NCI-H1436 treated with DMSO at 0.1 percent for 48 hours (cell line): ENCODE data around the gene ASCL4.

Experiments used
- DNase-seq: peaks from one replicate; lab custom pipeline; 2025; lab: John Stamatoyannopoulos, UW

ASCL4 gene

DNA sequence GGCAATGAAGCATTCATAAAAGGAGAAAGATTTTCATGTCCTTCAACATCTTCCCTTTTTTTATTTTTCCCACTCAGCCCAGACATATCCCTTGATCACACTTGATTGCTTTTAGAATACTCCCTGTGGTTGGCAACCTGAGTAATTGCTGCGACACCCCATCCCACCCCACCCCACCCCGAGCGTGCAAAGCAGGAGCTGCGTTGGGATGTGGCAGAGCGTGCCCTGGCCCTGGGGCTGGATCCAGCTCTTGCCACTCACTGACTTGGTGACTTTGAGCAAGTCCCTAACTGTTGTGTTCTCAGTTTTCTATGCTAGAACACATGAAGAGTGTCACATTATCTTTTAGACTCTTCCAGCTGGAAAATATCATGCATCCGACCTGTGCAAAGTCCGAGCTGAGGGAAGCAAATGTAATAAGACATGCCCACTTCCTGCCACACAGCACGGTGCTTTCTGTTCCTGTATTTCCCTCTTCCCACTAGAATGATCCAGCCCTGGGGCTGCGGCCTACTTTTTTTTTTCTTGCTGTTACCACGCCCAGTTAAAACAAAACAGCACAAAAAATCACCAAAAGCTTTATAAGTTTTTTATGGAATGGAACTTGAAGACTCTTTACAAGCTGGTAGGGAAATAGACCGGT, 4.0 kb downstream of the ASCL4 start:
- no peak for DNase-seq

DNA sequence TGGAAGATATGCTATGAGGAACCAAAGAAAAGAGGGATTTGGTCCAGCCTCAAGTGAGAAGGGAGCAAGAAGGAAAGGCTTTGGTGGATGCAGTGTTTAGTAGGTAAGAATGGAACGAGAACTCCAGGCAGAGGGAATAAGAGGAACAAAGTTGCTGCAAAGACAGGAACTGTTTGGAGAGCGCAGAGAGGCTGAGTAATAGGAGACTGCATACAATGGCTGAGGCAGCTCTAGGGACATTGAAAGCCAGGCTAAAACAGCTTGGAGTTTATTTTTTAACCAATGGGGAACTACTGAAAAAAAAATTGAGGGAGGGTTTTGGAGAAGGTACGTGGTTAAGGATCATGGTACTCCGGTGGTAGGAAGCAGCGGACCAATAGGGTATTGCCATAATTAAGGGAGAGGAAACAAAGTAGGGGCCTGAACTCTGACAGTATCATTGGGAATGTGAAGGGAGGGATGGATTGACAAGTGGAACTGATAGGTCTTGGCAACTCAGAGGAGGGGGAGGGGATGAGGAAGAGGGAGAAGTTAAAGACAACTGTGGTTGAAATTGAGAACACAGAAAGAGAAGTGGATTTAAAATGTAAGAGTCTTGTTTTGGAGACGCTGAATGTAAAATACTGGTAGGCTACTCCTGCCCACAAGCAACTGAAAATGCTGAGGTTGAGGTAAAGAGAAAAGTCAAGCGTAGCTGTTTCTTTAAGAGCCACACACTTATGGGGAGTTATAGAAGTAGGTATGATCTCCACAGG, 4.8 kb downstream of the ASCL4 start:
- DNase-seq, result no peak

DNA sequence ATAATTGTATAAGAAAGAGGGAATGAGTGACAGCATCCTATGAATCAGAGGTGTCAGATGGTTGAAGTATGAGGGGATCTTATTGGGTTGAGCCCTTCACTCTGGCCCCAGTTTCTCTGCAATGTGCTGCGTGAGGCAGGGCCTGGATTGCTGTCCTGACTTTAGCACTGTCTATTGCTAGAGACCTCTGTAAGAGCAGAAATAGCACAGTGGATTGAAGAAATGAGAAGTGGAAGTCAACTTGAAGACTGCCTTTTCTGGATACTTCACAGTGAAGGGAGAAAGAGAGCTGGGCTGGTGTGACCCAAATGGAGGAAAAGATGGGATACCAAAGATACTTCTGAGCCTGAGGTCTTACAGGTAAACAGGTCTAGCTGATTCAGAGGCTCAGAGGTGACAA, 5.8 kb downstream of the ASCL4 start:
- no peak for DNase-seq

DNA sequence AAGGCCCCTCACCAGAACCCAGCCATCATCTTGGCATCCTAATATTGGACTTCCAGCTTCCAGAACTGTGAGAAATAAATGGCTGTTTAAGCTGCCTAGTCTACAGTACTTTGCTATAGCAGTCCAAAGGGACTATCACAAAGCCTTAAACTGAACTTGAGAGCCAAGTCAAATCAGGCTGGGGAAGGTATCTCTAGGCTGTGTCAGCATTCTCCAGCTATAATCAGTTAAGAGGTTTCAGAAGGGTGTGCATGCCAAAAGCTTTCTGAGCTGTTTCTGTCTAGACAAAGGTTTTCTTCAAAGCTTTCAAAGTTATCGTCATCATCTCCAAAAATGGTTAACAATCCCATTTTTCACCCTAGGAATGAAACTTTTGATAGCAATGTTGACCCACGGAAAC, 7.6 kb downstream of the ASCL4 start:
- no peak for DNase-seq

DNA sequence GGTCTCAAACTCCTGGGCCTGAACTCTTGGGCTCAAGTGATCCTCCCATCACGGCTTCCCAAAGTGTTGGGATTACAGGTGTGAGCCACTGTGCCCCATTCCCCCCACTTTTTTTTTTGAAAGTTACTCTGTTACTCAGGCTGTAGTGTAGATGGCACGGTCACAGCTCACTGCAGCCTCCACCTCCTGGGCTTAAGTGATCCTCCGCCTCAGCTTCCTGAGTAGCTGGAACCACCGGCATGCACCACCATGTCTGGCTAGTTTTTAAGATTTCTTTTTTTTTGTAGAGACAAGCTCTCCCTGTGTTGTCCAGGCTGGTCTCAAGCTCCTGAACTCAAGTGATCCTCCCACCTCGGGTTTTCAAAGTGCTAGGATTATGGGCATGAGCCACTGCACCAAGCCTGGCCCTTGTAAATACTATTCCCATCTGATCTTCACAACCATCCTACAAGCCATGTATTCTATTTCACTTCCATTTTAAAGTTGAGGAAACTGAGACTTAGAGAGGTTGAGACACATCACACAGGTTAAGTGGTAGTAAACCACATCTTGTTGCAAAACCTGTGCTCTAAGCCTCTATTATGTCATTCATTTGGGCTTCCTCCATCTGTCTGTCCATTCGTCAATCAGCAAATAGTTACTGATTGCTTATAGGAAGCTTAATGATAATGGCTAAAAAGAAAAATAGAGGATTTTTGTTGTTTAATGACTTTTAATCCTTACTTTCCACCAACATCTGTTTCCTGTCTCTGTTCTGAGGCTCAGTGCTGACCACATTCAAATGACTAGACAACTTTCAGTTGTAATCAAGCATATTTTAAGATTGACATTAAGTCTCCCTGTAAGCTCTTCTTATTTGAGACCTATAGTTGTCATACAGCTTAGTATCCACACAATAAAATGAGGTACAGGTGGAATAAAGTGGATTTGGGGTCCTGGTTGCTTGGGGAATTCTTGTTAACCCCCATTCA, 9.2 kb downstream of the ASCL4 start:
- DNase-seq, result no peak

DNA sequence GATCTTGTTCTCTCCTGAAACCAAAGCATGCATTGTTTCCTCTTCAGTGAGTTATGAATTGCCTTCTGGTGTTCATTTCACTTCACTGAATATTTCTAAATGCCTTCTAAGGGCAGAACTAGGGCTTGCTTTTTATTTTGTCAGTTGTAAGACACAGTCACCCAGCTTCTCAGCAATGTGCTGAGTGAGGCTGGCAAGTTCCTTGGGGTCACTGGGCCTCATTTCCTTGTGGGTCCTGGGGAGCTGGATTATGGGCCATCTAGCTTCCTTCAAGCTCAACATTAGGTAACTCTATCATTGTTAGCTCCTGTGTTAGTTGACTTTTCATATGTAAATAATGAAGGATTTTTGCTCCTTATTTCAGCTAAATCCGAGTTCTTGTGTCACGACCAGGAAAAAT, 13.8 kb downstream of the ASCL4 start:
- DNase-seq, result no peak

DNA sequence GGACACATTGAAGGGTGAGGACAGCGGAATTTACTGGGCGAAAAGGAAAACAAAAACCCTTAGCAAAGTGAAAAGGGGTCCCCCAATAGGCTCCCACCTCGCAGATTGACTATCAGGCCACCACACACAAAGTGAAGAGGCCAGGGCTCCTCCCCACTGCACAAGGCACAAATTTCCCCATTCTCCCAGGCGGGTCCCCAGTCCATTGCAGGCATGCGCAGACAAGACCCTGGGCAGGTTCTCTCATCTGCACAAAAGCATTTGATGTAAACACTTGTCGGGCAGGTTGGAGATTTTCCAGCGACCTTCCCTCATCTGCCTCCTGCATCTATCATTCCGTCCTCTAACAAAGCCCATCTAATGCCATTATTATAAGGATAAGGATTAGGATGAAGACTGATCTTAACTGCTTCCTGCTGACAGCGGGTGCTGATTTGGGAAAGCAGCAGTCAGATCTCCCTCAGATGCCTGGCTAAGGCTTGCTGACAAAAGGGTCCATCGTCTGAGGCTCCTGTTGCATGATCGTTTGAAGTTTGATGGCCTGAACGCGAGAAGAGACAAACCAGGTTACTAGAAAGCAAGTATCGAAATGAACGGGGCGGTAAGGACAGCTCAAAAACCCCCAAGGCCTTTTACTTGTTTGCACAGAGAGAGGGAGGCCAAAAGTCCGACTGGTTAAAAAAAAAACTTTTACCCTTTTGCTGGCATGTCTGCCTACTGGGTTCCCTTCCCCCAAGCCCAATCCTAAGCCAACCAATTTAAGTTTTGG, 14.4 kb downstream of the ASCL4 start:
- DNase-seq, result no peak

DNA sequence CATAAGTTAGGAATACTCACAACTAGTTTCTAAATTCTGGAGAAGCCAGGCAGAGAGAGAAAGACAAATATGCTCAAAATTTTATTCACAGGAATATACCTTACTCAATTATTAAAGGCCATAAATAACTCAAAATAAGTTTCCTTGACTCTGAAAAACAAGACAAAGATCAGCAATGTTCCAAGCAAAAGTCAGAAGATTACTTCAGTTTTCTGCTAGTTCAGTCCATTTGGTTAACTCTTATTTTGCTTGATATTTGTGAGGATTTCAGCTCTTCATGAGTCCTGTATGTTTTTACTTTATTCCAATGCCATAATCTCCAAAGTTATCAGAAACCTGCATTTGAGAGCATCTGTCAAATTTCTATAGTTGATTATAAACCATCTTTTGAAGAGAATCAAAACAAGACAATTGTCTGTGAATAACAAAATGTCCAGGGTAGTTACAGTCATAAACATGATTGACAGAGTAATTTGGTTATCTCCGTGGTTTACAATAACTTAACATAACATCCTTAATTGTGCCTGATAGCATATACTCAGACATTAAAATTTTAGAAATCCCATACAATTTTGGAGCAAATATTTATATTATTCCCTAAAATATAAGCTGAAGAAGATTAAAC, 17.1 kb downstream of the ASCL4 start:
- no peak for DNase-seq

DNA sequence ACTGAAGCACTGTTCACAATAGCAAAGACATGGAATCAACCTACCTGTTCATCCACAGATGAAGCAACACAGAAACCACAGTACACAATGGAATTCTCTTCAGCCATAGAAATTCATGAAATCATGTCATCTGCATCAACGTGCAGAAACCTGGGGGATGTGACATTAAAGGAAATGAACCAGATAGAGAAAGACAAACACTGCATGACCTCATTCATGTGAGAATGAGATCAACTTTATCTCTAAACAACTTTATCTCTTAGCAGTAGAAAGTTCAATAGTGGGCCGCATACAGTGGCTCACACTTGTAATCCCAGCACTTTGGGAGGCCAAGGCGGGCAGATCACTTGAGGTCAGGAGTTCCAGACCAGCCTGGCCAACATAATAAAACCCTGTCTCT, 19.9 kb downstream of the ASCL4 start:
- DNase-seq, result no peak

DNA sequence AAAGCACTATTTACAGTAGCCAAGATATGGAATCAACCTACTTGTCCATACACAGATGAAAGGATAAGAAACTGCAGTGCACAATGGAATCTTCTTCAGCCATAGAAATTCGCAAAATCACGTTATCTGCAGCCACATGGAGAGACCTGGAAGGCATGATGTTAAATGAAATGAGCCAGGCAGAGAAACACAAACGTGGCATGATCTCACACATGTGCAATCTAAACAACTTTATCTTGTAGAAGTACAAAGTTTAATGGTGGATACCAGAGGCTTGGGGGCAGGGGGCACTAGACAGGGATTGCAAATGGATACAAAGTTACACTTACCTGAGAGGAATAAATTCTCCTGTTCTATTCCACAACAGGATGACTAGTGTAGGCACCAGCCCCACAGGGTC, 24.1 kb downstream of the ASCL4 start:
- no peak for DNase-seq

DNA sequence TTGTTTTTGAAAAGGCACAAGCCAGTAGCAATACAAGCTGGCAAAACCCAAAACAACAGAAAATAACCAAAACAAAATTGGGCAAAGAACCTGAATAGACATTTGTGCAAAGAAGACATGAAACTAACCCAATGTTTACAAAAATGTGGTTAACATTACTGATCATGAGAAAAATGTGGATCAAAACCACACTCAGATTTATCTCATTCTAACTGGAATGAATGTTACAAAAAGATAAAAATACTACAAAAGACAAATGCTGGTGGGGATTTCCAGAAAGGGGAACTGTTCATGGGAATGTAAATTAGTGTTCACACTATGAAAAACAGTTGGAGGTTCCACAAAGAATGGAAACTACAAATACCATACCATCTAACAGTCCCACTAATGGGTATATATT, 26.6 kb downstream of the ASCL4 start:
- DNase-seq, result no peak

DNA sequence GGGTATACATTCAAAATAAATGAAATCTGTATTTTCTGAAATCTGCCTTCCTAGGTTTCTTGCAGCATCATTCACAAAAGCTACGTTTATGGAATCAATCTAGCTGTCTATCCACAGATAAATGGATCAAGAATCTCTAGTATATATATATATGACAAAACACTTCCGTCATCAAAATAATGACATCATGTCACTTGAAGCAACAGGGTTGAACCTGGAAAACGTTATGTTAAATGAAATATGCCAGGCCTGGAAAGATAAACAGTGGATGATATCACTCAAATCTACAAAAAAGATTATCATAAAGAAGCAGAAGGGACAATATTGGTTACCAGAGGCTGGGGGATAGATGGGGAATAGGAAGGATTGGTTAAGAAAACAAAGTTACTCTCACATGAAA, 28.6 kb downstream of the ASCL4 start:
- DNase-seq, result no peak

DNA sequence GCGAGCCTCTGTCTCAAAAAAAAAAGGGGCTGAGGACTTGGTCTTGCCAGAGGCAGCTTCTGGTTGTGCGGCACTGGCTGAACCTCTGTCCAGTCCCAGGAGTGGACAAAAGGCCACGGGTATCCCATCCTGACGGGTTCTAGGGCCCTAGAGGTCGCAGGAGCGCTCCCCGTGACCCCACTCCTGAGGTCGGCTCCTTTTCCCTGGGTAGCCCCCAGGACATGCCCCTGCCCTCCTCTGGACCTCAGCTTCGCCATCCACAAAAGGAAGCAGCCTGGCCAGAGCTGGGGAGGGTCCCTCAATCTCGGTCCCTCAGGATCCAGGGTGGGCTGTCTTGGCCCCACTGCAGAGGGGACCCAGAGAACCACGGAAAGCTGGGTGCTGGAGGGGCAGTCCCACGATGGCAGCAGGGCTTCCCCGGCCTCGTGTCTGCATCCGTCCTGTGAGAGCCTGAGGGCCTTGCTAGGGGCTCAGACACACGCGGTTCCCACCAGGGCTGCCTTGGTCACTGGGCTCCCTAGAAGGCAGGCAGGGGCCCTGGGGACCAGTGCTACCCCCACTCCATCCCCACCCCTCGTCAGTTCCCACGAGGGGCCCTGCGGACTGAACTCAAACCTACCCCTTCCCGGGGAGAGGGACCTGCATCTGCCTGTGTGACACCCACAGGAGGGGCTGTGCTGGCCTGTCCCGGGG, 31.1 kb downstream of the ASCL4 start:
- DNase-seq, result no peak

DNA sequence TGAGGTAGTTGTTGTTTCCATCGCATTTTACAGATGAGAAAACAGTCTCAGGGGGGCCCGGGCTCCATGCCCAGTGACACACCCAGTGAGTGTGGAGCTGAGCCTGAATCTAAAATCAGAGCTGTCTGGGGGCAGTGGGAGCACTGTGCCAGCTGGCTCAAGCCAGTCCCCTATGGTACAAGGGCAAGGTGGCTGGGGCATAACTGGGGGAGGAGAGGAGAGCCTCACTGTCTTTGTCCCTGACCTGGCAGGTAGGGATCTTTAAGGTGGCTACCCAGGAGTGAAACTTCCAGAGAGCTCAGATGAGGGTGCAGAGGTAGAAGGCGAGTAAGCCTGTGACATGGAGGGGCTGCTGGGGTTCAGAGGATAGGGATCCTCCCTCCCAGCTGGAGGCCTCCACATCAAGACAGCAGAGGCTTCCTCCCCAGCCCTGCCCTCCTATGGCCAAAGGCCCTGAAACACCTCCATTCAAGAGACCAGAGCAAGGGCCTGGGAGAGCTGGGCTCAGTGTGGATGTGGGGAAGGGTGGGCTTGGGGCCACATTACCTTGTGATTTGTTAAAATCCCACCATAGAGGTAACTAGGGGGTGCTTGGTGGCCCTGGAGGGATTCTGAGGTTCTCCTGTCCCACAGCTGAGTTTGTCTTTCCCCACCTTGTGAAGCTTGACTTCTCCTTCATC, 33.1 kb downstream of the ASCL4 start:
- DNase-seq, result no peak

DNA sequence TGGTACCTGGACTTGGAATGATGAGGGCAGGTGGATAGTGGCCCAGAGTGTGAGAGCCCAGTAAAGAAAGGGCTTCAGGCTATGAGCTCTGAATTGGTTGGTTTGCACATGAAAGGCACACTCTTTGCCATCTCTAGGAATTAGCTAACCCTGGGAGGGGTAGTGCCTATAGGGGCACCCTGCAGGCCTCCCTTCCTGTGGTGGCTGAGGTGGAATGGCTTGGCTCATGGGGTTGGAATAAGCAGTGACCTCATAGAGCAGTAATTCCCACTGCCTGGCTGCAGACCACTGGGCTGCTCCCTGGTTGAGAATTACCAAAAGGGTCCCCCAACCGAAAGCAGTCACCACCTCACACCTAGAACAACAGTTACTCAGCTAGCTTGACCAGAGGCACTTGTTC, 42.7 kb downstream of the ASCL4 start:
- DNase-seq, result no peak

DNA sequence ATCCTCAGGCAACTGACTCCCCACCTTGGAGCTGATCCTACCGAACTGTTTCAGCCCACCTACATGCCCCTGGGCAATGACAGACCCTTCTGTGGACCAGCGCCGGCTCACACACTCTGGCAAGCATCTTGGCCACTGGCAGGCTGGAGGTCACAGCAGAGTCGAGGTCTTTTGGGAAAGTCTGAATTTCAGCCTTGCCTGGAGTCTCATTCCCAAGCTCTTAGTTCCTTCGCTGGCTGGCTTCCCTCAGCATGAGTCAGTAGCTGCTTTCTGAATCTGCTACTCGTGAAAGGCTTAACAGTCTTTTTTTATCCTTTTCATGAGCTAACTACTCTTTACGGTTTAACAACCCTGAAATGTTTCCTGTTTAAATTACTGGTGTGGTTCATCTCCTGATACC, 44.5 kb downstream of the ASCL4 start:
- no peak for DNase-seq

DNA sequence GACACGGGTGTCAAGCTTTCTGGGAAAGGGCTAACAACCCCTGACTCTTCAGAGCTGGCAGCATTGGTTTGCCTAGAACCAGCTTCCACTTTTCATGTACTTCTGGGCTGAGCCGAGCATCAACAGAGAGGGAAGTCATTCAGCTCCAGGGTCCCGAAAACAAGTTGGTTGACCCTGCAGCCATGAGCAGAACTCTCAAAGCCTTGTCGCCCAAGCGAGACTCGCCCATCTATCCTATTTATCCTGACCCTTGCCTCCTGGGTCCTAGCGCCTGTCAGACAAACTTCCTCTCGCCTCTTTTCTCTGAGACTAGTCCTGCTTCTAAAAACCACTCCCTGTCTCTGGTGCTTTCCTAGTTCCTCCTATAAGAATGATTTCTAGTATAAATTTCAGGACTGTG, 47.9 kb downstream of the ASCL4 start:
- no peak for DNase-seq
